RWPE1 (cell line): ENCODE results near the gene TNNC2.
"Not testable (repeated sequence)": the region's sequence is repeated elsewhere in the genome, so short reads cannot be mapped to it uniquely, and the experiment has no call there.

Experiments
- CTCF ChIA-PET: fragments of 350-600 bp; sonication (Branson Sonifier 250); formaldehyde crosslinking; extraction: SDS; loops from one replicate; lab custom pipeline; 2021; lab: Yijun Ruan, JAX
- POLR2A ChIA-PET: fragments of 400-600 bp; formaldehyde crosslinking; extraction: SDS; loops from one replicate; lab custom pipeline; 2020; ENCODE audit warnings: antibody characterized with exemption; ENCODE audit not compliant: low non-redundant PET; lab: Yijun Ruan, JAX
- DNase-seq: peaks from one replicate; pipeline ENCODE4 v3.0.0; 2012; ENCODE audit warnings: low spot score
- H3K27ac ChIP-seq: fragments of 450-650 bp; 2 replicates; pipeline ENCODE4 v1.5.1; 2017
- TF ChIP-seq, protein P1 (sequence below): fragments of 450-650 bp; conservative IDR thresholded peaks from 2 replicates; pipeline ENCODE4 v1.5.1; 2017; ENCODE audit warnings: low read depth, mild to moderate bottlenecking

Gene TNNC2

DNA sequence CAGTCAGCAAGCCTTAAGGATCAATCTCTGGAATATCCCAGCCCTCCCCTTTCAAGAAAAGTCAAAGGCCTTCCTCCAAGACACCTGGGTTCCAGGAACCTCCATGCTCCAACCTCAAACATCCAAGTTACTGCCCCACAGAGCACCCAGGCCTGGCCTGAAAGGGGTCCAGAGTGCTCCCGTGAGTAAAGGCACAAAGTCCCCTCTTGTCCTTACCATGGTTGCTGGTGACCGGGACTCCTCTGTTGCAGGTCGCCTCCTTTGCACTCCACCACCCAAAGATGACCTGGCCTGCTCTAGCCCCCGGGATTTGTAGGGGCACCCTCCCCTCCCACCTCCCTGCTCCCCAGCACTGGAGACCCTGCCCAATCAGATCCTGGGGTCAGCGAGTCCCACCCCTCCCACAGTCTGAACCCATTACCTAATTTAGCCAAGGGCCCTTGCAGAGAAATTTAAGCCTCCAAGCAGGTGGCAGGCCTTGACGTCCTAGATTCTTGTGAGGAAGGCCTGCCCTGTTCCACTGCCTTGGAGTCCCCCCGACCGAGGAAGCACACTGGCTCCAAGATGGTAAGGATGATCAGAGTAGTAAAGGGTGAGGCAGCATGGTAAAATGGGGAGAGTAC, at the start of gene TNNC2:
Gene TNNC2 (minus strand): TSS at position 283 of the 623 bp plus-strand sequence. CDS start 64 bp downstream, at position 219.
- H3K27ac ChIP-seq = peak within 1 kb of the TSS; percentile 2
- POLR2A ChIA-PET = interaction anchor here (0.7 to 0.9 kb wide), 3 partner anchors 22 to 657 kb away, joined by 3 to 4 read pairs (median 3); no protein-coding TSS in a partner anchor
- CTCF ChIA-PET = no interaction called here
- no peak for DNase-seq
- TF ChIP-seq, protein P1, sequence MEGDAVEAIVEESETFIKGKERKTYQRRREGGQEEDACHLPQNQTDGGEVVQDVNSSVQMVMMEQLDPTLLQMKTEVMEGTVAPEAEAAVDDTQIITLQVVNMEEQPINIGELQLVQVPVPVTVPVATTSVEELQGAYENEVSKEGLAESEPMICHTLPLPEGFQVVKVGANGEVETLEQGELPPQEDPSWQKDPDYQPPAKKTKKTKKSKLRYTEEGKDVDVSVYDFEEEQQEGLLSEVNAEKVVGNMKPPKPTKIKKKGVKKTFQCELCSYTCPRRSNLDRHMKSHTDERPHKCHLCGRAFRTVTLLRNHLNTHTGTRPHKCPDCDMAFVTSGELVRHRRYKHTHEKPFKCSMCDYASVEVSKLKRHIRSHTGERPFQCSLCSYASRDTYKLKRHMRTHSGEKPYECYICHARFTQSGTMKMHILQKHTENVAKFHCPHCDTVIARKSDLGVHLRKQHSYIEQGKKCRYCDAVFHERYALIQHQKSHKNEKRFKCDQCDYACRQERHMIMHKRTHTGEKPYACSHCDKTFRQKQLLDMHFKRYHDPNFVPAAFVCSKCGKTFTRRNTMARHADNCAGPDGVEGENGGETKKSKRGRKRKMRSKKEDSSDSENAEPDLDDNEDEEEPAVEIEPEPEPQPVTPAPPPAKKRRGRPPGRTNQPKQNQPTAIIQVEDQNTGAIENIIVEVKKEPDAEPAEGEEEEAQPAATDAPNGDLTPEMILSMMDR = no peak

DNA sequence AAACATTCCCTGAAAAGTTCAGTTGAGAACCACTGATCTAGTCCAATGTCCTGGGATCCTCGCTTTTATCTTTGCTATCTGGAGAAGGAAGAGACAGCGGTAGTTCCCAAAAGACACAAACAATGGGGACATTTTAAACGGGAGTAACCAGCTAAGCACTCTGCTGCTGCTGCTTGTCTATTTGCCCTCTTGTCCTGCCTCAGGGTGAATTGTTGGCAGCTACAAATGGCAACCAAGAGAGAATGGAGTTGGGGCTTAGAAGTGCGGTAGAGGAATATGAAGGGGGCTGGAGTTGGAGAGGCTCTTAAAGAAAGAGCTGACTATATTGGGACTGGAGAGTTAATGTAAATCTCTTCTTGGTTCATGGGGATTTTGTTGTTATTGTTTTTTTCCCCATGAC, 47.5 kb upstream of the TNNC2 start:
- ChIA-PET CTCF (interaction anchor here (0.6 to 1.0 kb wide), 2 partner anchors 63 to 1142 kb away, joined by 3 read pairs; no protein-coding TSS in a partner anchor), POLR2A (interaction anchor here (0.6 kb wide), 1 partner anchor 60 kb away, joined by 4 read pairs; no protein-coding TSS in a partner anchor)
- no peak overlapping the region for H3K27ac ChIP-seq
- DNase-seq = no peak
- TF ChIP-seq, protein P1 = no peak

DNA sequence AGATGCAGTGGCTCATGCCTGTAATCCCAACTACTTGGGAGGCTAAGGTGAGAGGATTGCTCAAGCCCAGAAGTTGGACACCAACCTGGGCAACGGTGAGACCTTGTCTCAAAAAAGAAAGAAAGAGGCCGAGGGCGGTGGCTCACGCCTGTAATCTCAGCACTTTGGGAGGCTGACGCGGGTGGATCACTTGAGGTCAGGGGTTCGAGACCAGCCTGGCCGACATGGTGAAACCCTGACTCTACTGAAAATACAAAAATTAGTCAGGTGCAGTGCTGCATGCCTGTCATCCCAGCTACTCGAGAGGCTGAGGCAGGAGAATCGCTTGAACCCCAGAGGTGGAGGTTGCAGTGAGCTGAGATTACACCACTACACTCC, 47.0 kb upstream of the TNNC2 start:
- ChIA-PET CTCF (interaction anchor here (1.0 kb wide), 1 partner anchor 64 kb away, joined by 3 read pairs; no protein-coding TSS in a partner anchor), POLR2A (interaction anchor here (0.6 kb wide), 1 partner anchor 61 kb away, joined by 4 read pairs; no protein-coding TSS in a partner anchor)
- DNase-seq, H3K27ac ChIP-seq: not testable (repeated sequence)

DNA sequence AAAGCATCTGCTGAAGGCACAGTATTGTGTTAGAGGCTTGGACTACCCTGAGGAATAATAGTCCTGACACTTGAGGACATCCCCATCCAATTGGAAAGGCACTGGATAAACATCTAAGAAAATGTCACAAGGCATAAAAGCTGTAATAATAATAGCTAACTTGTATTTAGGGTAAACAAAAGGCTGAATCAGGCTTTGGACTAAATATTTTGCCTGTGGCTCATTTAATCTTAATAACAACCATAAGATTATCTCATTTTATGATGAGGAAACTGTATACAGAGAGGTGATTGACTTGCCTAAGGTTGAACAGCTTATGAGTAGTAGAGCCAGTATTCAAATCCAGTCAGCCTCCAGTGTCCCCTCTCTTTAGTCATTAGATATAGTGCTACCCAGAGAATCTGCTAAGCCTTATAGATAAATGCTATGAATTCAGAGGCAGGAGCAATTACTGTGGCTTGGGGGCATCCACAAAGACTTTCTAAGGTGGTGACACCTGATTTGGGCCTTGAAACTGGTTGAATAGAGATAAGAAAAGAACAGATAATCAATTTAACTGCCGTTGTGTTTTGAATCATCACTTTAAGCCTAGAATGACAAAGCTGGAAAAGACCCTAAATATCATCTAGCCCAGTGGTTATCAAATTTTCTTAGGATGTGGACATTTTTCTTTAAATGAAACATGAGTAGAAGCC, 46.4 kb upstream of the TNNC2 start:
- TF ChIP-seq, protein P1 = no peak
- ChIA-PET CTCF (interaction anchor here (0.6 to 1.0 kb wide), 2 partner anchors 21 to 830 kb away, joined by 3 read pairs; no protein-coding TSS in a partner anchor), POLR2A (interaction anchor here (0.8 kb wide), 1 partner anchor 491 kb away, joined by 3 read pairs; no protein-coding TSS in a partner anchor)
- H3K27ac ChIP-seq = no peak overlapping the region
- no peak for DNase-seq

DNA sequence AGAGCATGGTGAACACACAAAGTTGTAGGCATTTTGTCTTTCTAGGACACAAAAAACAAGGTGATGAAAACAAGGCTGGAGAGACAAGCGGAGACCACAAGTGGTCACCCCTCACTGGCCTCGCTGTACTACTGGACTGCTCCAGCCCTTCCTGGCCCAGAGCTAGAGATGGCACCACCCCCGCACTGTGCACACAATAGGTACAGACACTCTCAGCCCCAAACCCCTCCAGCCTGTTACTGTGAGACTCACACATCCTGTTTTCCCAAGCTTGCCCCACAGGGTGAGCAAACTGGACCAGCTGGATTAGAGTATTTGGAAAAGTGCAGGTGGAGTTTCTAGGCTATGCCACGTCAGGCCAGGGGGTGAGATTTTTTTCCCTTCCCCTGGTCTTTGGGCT, 45.5 kb upstream of the TNNC2 start:
- POLR2A ChIA-PET = interaction anchor here (1.0 kb wide), 1 partner anchor 8 kb away, joined by 3 read pairs; the partner anchor contains the start of gene ZSWIM1

DNA sequence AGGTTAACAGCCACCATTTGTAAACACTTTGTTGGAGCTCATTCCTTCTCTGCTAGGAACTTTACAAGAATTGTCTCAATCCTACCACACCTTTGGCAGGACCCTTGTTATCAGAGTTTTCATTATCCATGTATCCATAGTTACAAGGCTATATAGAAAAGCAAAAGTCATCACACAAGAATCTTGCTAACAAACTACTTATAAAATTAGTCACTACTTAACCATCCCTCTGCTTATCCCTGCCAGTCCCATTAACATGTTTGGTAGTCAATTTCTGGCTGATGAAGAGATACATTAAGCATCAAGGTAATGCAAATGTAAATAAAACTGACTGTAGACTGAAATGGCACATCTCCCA, 40.7 kb upstream of the TNNC2 start:
- ChIA-PET CTCF (interaction anchor here (0.6 to 0.7 kb wide), 2 partner anchors 53 to 498 kb away, joined by 3 to 7 read pairs; no protein-coding TSS in a partner anchor), POLR2A (interaction anchor here (0.6 kb wide), 1 partner anchor 11 kb away, joined by 3 read pairs; no protein-coding TSS in a partner anchor)
- H3K27ac ChIP-seq = no peak overlapping the region
- peak; percentile 89 for DNase-seq
- TF ChIP-seq, protein P1 = no peak

More for the DNA sequence above, 45.5 kb upstream of the TNNC2 start:
- CTCF ChIA-PET = interaction anchor here (0.6 to 1.2 kb wide), 4 partner anchors 15 to 829 kb away, joined by 3 to 7 read pairs (median 3); no protein-coding TSS in a partner anchor
- TF ChIP-seq, protein P1 = no peak
- no peak for DNase-seq
- H3K27ac ChIP-seq = no peak overlapping the region
